Measurements from ENCODE around the gene ALDH1L1. TPM values are rescaled to one million over a fixed set of nuclear protein-coding genes. Genes with fewer than 3 reads are reported as not detected.

ALDH1L1 gene
- total RNA-seq = 23.1 TPM
- long read RNA-seq, transcript ALDH1L1-203 (23 exons, 3,277 nt) = major isoform, 25 of 44 reads
- long read RNA-seq, partial matches to known transcripts = 6 of 44 reads
- long read RNA-seq, other reads (novel, unspliced or antisense) = 13 of 44 reads

DNA sequence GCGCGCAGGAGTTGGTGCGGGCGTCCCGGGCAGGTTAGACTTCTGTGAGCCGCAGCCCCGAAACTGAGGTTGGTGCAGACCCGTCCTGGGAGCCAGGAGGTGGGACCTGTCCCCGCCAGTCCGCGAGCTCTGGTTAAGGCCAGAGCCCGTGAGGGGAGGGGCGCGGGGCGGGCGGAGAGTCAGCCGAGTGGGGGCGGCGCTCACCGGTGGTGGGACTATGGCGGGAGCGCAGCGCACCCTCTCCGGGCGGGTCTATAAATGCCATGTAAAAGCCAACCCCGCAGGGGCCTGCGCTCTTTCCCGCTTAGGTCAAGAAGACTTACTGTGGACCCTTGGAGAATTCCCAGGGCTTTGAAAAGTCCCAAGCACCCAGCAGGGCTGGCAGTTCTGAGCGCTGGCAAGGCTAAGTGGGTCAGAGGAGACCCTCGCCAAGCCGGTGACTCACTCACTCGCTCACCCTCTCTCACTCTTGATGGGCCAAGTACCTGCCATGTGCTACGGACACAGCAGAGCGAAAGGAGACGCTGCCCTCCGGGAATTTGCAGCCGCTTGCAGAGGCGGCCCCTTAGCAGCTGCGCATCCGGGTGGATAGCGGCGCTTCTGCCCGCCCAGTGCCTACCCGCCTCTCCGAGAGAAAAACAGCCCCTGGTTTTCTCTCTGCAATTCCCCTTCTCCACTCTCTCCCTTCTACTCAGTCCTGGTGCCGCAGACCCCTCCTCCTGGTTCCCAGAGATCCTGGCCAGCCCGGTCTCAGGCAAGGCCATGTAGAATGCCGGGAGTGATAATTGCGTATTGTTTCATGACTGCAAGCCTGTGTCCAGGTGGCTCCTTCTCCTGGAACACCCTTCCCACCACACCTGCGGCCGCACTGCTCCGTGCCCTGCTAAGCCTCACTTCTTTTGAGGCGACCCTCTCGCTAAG lies at the start of gene ALDH1L1:
Gene ALDH1L1, minus strand, starts transcription at position 110 of the 921 bp plus-strand sequence. CDS start 19,607 bp downstream, outside the sequence.
- intact Hi-C loops (cut with DNase I) = loop anchor here (5.0 kb wide), 1 partner anchor 48 kb away; no protein-coding TSS in a partner anchor
- peak; percentile 95 for ATAC-seq
- DNase-seq (ENCODE audit: missing footprints) = peak; percentile 91

DNA sequence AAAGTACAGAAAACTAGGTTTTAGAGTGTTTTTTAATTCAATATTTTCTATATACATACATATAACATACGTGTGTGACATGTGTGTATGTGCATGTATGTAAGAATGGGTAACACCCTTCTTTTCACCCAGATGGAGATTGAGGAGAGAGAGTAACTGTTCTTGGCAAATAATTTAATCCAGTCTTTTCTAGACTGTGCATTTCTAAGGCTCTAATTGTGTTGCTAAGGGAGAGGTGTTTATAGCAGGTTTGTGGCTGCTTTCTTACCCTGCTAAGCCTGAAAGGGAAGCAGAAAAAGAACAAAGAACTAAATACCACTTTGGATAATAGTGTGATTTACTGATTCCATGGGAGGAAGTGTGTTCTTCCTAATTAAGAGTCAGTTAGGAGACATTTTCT lies 46.0 kb upstream of the ALDH1L1 start:
- ATAC-seq (no peak), DNase-seq (ENCODE audit: missing footprints) (no peak)
- intact Hi-C loops (cut with DNase I) = no loop called here

- intact Hi-C loops (cut with DNase I) = no loop called here
- DNase-seq (ENCODE audit: missing footprints) = no peak
- no peak for ATAC-seq
These were observed 36.0 kb upstream of the ALDH1L1 start for GRCh38 chr3:126216416-126216815.

DNA sequence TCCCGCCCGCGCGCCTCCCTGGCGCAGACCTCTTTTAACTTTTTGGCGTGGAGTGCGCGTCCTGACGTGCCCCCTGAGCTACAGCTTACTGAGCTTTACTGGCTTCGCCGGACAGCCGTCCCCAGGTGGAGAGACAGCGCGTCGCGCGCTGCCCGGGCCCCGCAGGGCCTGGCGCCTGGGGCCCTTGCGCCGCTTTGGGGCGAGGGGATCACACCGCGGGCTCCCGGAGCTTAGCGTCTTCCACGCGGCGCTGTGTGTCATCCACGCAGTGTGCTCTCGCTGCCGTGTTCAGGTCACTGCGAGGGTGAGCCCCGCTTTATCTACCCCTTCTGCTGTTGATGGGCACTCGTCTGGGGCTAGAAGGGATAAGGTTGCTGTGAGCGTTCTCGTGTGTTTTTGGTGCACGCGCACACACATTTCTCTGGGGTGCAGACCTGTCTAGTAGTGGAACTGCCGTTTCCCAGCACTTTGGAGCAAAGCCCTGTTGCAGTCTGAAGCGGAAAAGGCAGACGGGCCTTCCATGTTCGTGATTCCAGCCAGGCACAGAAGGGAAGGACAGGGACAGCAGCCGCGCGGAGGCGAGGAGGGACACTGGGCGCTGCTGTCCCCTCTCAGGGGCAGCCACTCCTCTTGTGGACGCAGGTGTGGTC lies 33.1 kb upstream of the ALDH1L1 start:
- peak; percentile 4 for ATAC-seq
- intact Hi-C loops (cut with DNase I) = loop anchor here (5.0 kb wide), 1 partner anchor 81 kb away; no protein-coding TSS in a partner anchor
- DNase-seq (ENCODE audit: missing footprints) = no peak

GRCh38 chr3:126212620-126213378 lies 32.4 kb upstream of the ALDH1L1 start:
- ATAC-seq = peak; percentile 77
- DNase-seq (ENCODE audit: missing footprints) = peak; percentile 80
- intact Hi-C loops (cut with DNase I) = loop anchor here (5.0 kb wide), 1 partner anchor 80 kb away; no protein-coding TSS in a partner anchor

DNA sequence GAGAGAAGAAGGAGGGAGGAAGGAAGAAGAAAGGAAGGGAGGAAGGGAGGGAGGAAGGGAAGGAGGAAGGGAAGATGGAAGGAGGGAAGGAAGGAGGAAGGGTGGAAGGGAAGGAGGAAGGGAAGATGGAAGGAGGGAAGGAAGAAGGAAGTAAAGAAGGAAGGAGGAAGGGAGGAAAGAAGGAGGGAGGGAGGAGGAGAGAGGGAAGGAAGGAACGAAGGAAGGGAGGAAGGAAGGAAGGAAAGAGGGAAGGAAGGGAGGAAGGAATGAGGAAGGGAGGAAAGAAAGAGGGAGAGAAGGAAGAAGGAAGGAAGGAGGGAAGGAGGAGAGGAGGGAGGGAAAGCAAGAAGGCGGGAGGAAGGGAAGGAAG lies 31.8 kb upstream of the ALDH1L1 start:
- no peak for ATAC-seq
- DNase-seq (ENCODE audit: missing footprints) = no peak
- intact Hi-C loops (cut with DNase I) = loop anchor here (5.0 kb wide), 1 partner anchor 80 kb away; no protein-coding TSS in a partner anchor

- no peak for ATAC-seq
- no peak for DNase-seq (ENCODE audit: missing footprints)
- intact Hi-C loops (cut with DNase I) = loop anchor here (5.0 kb wide), 1 partner anchor 79 kb away; no protein-coding TSS in a partner anchor
These were observed 31.2 kb upstream of the ALDH1L1 start for GRCh38 chr3:126211569-126211968.

DNA sequence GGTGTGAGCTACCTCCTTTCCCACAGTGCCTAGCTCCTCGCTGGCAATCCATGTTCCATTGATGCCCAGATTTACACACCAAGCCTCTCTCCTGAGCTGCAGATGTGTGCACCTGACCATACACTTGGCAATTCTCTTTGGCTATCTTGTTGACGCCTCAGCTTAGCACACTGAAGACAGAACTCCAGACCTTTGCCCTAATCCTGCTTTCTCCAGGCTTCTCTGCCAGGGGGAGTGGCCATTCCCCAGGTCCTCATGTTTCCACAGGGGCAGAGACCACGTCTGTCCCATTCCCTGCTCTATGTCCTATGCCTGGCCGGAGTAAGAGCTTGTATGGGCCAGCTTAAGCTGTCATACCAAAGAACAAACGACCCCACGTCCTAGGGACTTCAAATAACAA lies 30.2 kb upstream of the ALDH1L1 start:
- ATAC-seq (no peak), DNase-seq (ENCODE audit: missing footprints) (no peak)
- intact Hi-C loops (cut with DNase I) = loop anchor here (5.0 kb wide), 1 partner anchor 78 kb away; no protein-coding TSS in a partner anchor

GRCh38 chr3:126209741-126210140 lies 29.4 kb upstream of the ALDH1L1 start:
- ATAC-seq (no peak), DNase-seq (ENCODE audit: missing footprints) (peak; percentile 77)
- intact Hi-C loops (cut with DNase I) = loop anchor here (5.0 kb wide), 1 partner anchor 77 kb away; no protein-coding TSS in a partner anchor

DNA sequence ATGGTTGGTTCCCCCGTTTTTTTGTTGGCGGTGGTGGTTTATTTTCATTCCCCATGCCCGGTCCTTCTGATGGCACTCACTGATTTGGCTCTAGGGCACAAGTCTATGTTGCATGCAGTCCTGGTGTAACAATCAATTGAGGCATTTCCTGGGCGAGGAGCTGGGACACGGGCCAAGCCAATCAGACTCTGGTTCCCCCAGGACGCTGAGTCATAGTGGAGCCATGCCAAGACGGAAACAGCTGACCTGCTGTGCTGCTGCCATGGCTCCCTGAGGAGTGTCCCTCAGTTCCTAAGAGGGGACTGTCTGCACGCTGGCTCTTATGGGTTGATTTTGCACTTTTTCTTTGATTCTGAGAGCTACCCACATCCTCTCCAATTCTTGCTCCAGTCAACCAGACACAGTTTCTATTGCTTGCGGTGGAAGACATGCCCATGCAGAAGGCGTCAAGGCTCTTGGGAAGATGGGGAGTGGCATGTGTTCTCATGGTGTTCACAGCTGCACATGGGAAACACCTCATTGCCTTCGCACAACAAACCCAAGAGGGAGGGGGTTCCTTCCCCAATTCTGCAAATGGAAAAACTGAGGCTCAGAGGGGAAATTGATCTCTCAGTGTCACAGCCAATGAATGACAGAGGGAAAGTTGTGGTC lies 28.3 kb upstream of the ALDH1L1 start:
- peak; percentile 14 for ATAC-seq
- DNase-seq (ENCODE audit: missing footprints) = peak; percentile 74
- intact Hi-C loops (cut with DNase I) = no loop called here

- intact Hi-C loops (cut with DNase I) = no loop called here
- ATAC-seq = no peak
- DNase-seq (ENCODE audit: missing footprints) = no peak
These were observed 27.8 kb upstream of the ALDH1L1 start for GRCh38 chr3:126208182-126208581.

DNA sequence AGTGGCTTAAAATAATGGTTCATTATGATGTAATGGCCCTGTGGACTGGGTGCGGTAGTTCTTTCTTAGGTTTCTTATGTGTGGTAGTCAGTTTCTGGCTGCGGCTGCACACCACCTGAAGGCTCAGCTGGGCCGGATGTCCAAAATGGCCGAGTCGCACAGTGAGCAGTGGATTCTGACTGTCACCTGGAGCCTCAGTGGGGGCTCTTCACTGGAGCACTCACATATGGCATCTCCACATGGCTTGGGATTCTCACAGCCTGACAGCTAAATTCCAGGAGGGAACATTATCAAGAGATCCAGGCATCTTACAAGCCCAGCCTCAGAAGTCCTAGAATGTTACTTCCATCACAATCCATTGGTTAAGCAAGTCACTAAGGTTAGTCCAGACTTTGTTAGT lies 26.8 kb upstream of the ALDH1L1 start:
- DNase-seq (ENCODE audit: missing footprints) (no peak), ATAC-seq (no peak)
- intact Hi-C loops (cut with DNase I) = no loop called here

DNA sequence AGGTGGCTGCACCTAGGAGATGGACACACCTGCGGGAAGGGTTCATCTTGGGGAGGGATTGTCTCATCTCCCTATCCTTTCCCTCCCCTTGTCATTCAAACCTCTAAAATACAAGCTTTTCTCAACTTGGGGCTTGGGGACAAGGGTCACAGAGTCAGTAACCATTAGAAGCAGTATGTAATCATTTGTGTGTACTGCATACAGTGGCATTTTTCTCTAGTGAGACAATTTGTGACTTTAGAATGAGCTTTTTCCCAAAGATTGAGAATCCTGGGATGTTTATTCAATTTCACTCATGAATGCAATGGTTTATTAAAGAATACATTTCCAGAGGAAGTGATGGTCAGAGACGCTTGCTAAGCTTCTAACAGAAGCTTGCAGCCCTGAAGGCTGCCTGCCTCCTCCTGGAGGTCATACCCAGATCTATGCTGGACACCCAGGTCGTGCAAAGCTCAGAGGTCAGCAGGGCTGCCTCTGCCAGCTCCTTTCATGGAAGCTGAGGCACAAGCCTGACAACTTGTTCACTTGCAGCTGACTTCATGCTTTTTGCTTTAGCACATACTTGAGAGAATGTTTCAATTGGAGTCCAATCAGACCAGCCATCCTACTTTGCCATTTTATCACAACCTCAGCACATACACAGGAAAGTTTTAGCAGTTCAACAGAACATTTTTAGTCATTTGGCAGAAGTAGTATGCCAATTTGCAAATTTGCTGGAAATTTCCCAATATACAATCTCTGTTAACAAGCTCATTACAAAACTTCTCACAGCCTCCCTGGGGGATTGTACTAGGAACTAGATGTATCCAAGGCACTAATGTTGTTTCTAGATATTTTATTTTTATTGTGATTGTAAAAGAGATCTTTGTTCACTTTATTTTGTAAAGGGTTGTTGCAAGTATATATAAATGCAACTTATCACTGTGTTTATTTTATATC lies 25.6 kb upstream of the ALDH1L1 start:
- ATAC-seq (peak; percentile 47), DNase-seq (ENCODE audit: missing footprints) (no peak)
- intact Hi-C loops (cut with DNase I) = no loop called here

DNA sequence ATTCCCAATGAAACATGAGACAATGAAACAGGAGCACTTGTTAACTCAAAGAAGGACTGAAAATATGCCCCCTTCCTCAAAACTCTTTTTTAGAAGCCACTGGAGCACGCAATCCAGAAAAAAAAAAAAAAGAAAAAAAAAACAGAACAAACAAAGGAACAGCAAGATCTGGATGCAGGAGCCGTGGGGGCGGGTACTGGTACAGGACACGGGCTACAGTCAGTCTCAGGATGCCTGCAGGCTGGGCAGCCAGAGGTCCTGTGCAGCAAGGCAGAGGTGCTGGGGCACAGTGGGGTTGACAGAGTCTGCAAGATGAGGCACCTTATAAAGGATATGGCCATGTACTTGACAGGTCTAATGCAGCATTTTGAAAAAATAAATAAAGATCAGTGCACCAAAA lies 22.3 kb upstream of the ALDH1L1 start:
- ATAC-seq = no peak

GRCh38 chr3:126202276-126202675 lies 21.9 kb upstream of the ALDH1L1 start:
- DNase-seq (ENCODE audit: missing footprints) (no peak), ATAC-seq (no peak)
- intact Hi-C loops (cut with DNase I) = no loop called here

More for the DNA sequence above, 22.3 kb upstream of the ALDH1L1 start:
- intact Hi-C loops (cut with DNase I) = no loop called here
- DNase-seq (ENCODE audit: missing footprints) = peak; percentile 69

- intact Hi-C loops (cut with DNase I) = no loop called here
- DNase-seq (ENCODE audit: missing footprints) (no peak), ATAC-seq (no peak)
These were observed 20.8 kb upstream of the ALDH1L1 start for GRCh38 chr3:126201168-126201567.

GRCh38 chr3:126200534-126200933 lies 20.1 kb upstream of the ALDH1L1 start:
- intact Hi-C loops (cut with DNase I) = no loop called here
- DNase-seq (ENCODE audit: missing footprints) = no peak
- ATAC-seq = no peak

Data from Right ventricle myocardium inferior (tissue), 1 donor.